GM23248 (cell line): ENCODE results near the gene GPR3. TPM values are rescaled to one million over a fixed set of nuclear protein-coding genes. Genes with fewer than 3 reads are reported as not detected.
A peak's percentile ranks its signal among the peaks of the same experiment; 100 is the strongest.

Source experiments
- DNase-seq: peaks from one replicate; pipeline ENCODE4 v3.0.0-alpha.2; 2015
- H2AFZ ChIP-seq: fragments of 200-600 bp; sonication (generic); 2 replicates; pipeline ENCODE4 v1.6.1; 2016; ENCODE audit warnings: antibody characterized with exemption
- H3F3A ChIP-seq: fragments of 200-600 bp; sonication (generic); 2 replicates; pipeline ENCODE4 v1.6.1; 2016; ENCODE audit warnings: mild to moderate bottlenecking, antibody characterized with exemption, mixed run types; ENCODE audit not compliant: insufficient read depth
- H3K27ac ChIP-seq: fragments of 200-600 bp; sonication (generic); 2 replicates; pipeline ENCODE4 v1.5.1; 2016; ENCODE audit warnings: mild to moderate bottlenecking
- H3K27me3 ChIP-seq: fragments of 200-600 bp; sonication (generic); replicated peaks from 2 replicates; pipeline ENCODE4 v1.6.1; 2016; ENCODE audit warnings: mild to moderate bottlenecking; ENCODE audit not compliant: insufficient read depth
- H3K36me3 ChIP-seq: fragments of 200-600 bp; sonication (generic); 2 replicates; pipeline ENCODE4 v1.6.1; 2016; ENCODE audit warnings: low read depth, mild to moderate bottlenecking
- H3K4me1 ChIP-seq: fragments of 200-600 bp; sonication (generic); 2 replicates; pipeline ENCODE4 v1.6.1; 2016; ENCODE audit warnings: mild to moderate bottlenecking; ENCODE audit not compliant: insufficient read depth
- H3K4me2 ChIP-seq: fragments of 200-600 bp; sonication (generic); one replicate; pipeline ENCODE4 v1.6.1; 2016; ENCODE audit warnings: mild to moderate bottlenecking; ENCODE audit not compliant: unreplicated experiment
- H3K4me3 ChIP-seq: fragments of 200-600 bp; sonication (generic); 2 replicates; pipeline ENCODE4 v1.5.1; 2016; ENCODE audit warnings: mild to moderate bottlenecking
- H3K79me2 ChIP-seq: fragments of 200-600 bp; sonication (generic); 2 replicates; pipeline ENCODE4 v1.6.1; 2016; ENCODE audit warnings: mild to moderate bottlenecking; ENCODE audit not compliant: insufficient read depth
- H3K9ac ChIP-seq: fragments of 200-600 bp; sonication (generic); 2 replicates; pipeline ENCODE4 v1.6.1; 2016; ENCODE audit warnings: mild to moderate bottlenecking
- H3K9me2 ChIP-seq: fragments of 200-600 bp; sonication (generic); 2 replicates; pipeline ENCODE4 v1.6.1; 2016; ENCODE audit warnings: mixed run types, mild to moderate bottlenecking, moderate library complexity; ENCODE audit not compliant: insufficient read depth
- H3K9me3 ChIP-seq: fragments of 200-600 bp; sonication (generic); one replicate; pipeline ENCODE4 v1.6.1; 2017; ENCODE audit warnings: low read depth
- H4K20me1 ChIP-seq: fragments of 200-600 bp; sonication (generic); 2 replicates; pipeline ENCODE4 v1.6.0; 2016; ENCODE audit not compliant: insufficient read depth
- EZH2 ChIP-seq: fragments of 200-600 bp; sonication (generic); IDR thresholded peaks from 2 replicates; pipeline ENCODE4 v1.6.1; 2018; ENCODE audit warnings: antibody characterized with exemption, mild to moderate bottlenecking; ENCODE audit not compliant: insufficient read depth, poor library complexity, severe bottlenecking
- EZH2phosphoT487 ChIP-seq: fragments of 200-600 bp; sonication (generic); IDR thresholded peaks from 2 replicates; pipeline ENCODE4 v1.6.1; 2018; ENCODE audit warnings: antibody characterized with exemption, moderate library complexity, mild to moderate bottlenecking, low read depth; ENCODE audit not compliant: insufficient read depth
- WGBS, 2 experiments: methylation state at CpG; one replicate each; pipeline ENCODE4 v1.1.6; 2015 to 2017; ENCODE audit warnings: low lambda C conversion rate in 2 of 2, low coverage in 1 of 2; ENCODE audit errors: missing lambda C conversion rate in 2 of 2; 5-methylcytosine and 5-hydroxymethylcytosine counted together
- in situ Hi-C: fragments of 300-500 bp; cut with MboI; formaldehyde crosslinking; loops from 2 replicates; pipeline ENCODE4 v1.15.0; 2020
- polyA plus RNA-seq: library from polyadenylated mRNA; unstranded; fragments of >200 nt; fragmentation: Nextera tagmentation; extraction: Ambion mirVana; gene quantifications from 2 replicates; pipeline ENCODE4 v1.2.1, GENCODE V29; 2016
- total RNA-seq: library from RNA; depleted of rRNA; stranded (reverse); fragments of >200 nt; shearing (Covaris generic); gene quantifications from 2 replicates; pipeline ENCODE4 v1.2.3, GENCODE V29; 2014

The GPR3 gene
- total and polyA plus RNA-seq, 2 experiments from 2014 or later = 0.32 to 1.8 TPM

DNA sequence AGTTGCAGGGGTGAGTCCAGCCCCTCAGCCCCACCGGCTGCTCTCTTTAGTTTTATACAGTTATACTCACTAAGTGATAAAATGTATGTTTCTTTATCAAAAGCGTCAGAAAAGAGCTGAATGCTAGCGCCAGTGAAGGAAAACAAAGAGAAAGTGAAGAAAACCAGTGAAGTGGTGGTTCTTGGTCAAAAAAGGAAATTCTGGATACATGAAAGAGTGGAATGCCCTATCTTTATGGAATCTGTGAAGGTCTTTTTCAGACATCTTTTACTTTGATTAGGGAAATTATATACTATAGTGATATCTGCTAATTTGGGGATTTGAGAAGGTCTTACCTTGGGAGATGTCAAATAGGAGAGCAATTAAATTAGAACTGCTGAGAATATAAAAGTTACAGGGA is 41.3 kb downstream of the GPR3 start:
- in situ Hi-C loops = no loop called here
- peaks cover 51% of the 10 kb centered on the region for H3K4me1 ChIP-seq
- WGBS, 2 experiments = 78 to 84% methylated on average over 3 of the region's 3 CpGs
- H3K27ac ChIP-seq = no peak overlapping the region
- H3K4me3 ChIP-seq = no peak overlapping the region
- TF ChIP-seq EZH2 (no peak), EZH2phosphoT487 (no peak)
- H3K79me2 ChIP-seq = peaks cover 99% of the 10 kb centered on the region
- H3F3A ChIP-seq = peaks cover 27% of the 10 kb centered on the region; the same call in 1 of the 2 replicates
- H3K27me3 ChIP-seq = no peaks in the 10 kb centered on the region
- H3K36me3 ChIP-seq = no peaks in the 10 kb centered on the region
- no peak overlapping the region for H3K4me2 ChIP-seq
- no peak overlapping the region for H2AFZ ChIP-seq
- no peak overlapping the region for H3K9ac ChIP-seq
- no peaks in the 10 kb centered on the region for H3K9me3 ChIP-seq
- peaks cover 21% of the 10 kb centered on the region for H4K20me1 ChIP-seq
- DNase-seq = no peak
- no peaks in the 10 kb centered on the region for H3K9me2 ChIP-seq

DNA sequence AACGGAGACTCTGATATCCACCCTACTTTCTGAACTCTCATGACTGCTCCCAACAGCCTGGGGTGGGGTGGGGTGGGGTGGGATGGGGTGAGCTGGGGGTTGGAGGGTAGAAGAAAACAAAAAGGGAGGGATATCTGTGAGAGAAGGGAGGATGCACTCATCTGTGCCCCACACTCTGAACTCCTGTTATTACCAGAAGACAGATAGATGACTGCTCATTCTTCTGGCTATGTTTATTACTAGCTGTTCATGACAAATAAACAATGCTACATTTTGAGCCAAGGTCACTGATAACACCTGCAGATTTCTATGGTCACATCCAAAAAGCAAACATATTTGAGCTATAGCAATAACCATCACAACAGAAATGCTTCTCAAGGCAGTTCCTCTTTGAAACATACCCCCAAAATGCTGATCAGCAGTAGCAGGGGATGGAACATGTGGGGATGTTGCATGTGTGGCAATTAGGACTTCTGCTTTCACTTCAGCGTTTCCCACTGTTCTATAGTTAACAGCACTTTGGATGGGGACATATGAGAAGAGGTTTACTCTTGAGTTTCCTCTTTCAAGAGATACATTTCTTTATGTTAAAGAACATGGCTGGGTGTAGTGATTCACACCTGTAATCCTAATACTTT is 43.3 kb downstream of the GPR3 start:
- TF ChIP-seq EZH2 = no peak
- TF ChIP-seq EZH2phosphoT487 = no peak
- H3K36me3 ChIP-seq = no peaks in the 10 kb centered on the region
- no peak overlapping the region for H3K4me3 ChIP-seq
- H3K9ac ChIP-seq = peak overlapping the region; percentile 7; the same call in 1 of the 2 replicates
- H4K20me1 ChIP-seq = peaks cover 22% of the 10 kb centered on the region
- H3K9me2 ChIP-seq = no peaks in the 10 kb centered on the region
- peak overlapping the region; percentile 55 for H3K4me2 ChIP-seq
- DNase-seq = peak; percentile 6
- H3K9me3 ChIP-seq = no peaks in the 10 kb centered on the region
- in situ Hi-C loops = no loop called here
- H3K27ac ChIP-seq = peak overlapping the region; percentile 58
- peaks cover 45% of the 10 kb centered on the region for H3K4me1 ChIP-seq
- no peak overlapping the region for H2AFZ ChIP-seq
- H3F3A ChIP-seq = peaks cover 27% of the 10 kb centered on the region; the same call in 1 of the 2 replicates
- H3K27me3 ChIP-seq = no peaks in the 10 kb centered on the region
- H3K79me2 ChIP-seq = peaks cover 99% of the 10 kb centered on the region
- WGBS, 2 experiments = 50 to 53% methylated on average over 2 of the region's 2 CpGs

DNA sequence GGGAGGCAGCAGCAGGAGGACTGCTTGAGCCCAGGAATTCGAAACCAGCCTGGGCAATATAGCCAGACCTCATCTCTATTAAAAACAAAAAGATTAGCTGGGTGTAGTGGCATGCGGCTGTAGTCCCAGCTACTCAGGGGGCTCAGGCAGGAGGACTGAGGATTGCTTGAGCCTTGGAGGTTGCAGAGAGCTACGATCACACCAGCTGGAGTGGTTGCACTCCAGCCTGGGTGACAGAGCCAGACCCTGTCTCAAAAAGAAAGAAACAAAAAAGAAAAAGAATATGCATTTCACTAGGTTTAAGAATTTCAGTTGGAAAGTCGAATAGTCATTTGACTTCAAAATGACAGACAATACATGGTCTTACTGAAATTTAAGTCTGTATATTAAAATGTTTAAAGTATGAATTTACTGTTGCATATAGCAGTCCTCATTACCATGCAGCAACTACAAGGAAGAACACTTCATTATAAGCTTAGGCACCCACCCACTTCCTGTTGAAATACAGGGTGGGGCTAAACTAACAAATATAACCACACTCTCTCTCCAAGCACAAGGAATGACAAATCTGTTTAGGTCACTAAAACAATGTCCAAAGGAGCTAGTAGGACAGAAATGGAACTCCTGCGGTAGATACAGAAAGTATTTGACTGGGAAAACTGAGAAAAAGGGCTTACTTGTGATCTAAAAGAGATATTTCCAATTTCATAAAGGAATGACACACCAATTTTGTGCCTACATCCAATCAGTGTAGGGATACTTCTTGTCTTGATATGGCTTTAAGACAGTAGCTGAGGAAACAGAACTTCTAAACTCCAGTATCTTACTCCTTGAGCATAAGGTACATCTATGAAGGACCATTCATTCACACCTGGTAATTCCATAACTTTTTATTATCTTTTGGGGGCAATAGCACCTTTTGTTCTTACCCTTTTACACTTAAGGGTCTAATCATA is 44.1 kb downstream of the GPR3 start:
- H3K27ac ChIP-seq = peak overlapping the region; percentile 58
- H3K9me3 ChIP-seq = no peaks in the 10 kb centered on the region
- H3K36me3 ChIP-seq = no peaks in the 10 kb centered on the region
- no peaks in the 10 kb centered on the region for H3K27me3 ChIP-seq
- H3K4me3 ChIP-seq = peak overlapping the region; percentile 44
- peaks cover 27% of the 10 kb centered on the region; the same call in 1 of the 2 replicates for H3F3A ChIP-seq
- H3K4me2 ChIP-seq = peak overlapping the region; percentile 55
- peaks cover 99% of the 10 kb centered on the region for H3K79me2 ChIP-seq
- H3K9me2 ChIP-seq = no peaks in the 10 kb centered on the region
- peak overlapping the region; percentile 17; the same call in 1 of the 2 replicates for H3K9ac ChIP-seq
- no peak for TF ChIP-seq EZH2phosphoT487
- no peak for TF ChIP-seq EZH2
- peak; percentile 83 for DNase-seq
- H2AFZ ChIP-seq = no peak overlapping the region
- WGBS, 2 experiments = 30 to 35% methylated on average over 5 of the region's 5 CpGs
- peaks cover 22% of the 10 kb centered on the region for H4K20me1 ChIP-seq
- in situ Hi-C loops = no loop called here
- peaks cover 38% of the 10 kb centered on the region for H3K4me1 ChIP-seq

DNA sequence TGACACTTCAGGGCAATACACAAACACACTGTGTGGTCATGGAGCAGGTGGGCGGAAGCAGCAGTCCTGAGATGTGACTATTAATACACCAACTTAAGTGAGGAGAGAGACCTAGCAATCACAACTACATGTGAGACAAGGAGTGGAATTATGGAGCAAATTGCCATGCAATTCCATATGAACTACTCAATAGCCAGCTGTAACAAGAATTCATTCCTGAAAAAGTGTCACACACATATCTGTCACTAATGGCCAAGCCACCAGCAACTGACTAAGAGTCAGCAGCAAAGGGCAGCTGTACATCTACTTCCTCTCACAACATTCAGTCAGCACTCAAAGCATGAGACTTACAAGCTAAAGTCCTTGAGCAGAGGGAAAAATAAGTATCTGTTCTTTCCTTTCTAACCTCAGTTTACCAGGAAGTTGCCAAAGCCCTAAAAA is 46.2 kb downstream of the GPR3 start:
- Histone ChIP-seq H3F3A (peaks cover 27% of the 10 kb centered on the region; the same call in 1 of the 2 replicates), H3K27me3 (no peaks in the 10 kb centered on the region), H3K9me2 (no peaks in the 10 kb centered on the region), H3K9ac (no peak overlapping the region), H3K4me3 (no peak overlapping the region), H3K36me3 (no peaks in the 10 kb centered on the region), H3K79me2 (peaks cover 100% of the 10 kb centered on the region), H3K4me2 (peak overlapping the region; percentile 7), H3K27ac (no peak overlapping the region), H3K9me3 (no peaks in the 10 kb centered on the region), H2AFZ (no peak overlapping the region), H3K4me1 (peaks cover 36% of the 10 kb centered on the region), H4K20me1 (peaks cover 22% of the 10 kb centered on the region)
- in situ Hi-C loops = no loop called here
- TF ChIP-seq EZH2phosphoT487 (no peak), EZH2 (no peak)
- WGBS, 2 experiments = 78 to 79% methylated on average over 1 of the region's 1 CpG
- DNase-seq = peak; percentile 20
